C4-2B (cell line): ENCODE measurements around the gene GART.

Experiments
- H3K27ac ChIP-seq: fragments of 450-650 bp; 2 replicates; pipeline ENCODE4 v1.5.1; 2017
- CTCF ChIP-seq: fragments of 450-650 bp; conservative IDR thresholded peaks from 2 replicates; pipeline ENCODE4 v1.5.1; 2017; ENCODE audit warnings: mild to moderate bottlenecking
- ZFX ChIP-seq: fragments of 450-650 bp; IDR thresholded peaks from 2 replicates; pipeline ENCODE4 v1.6.1; 2017

The GART gene

GRCh38 chr21:33488936-33489335 lies 53.0 kb downstream of the GART start:
- TF ChIP-seq ZFX, result no peak
- no peak for TF ChIP-seq CTCF
- H3K27ac ChIP-seq, result no peak overlapping the region

GRCh38 chr21:33487996-33488395 lies 53.9 kb downstream of the GART start:
- H3K27ac ChIP-seq, result no peak overlapping the region
- no peak for TF ChIP-seq CTCF
- no peak for TF ChIP-seq ZFX

- TF ChIP-seq CTCF (no peak), ZFX (no peak)
- no peak overlapping the region for H3K27ac ChIP-seq
Measured at GRCh38 chr21:33481314-33481943, 60.5 kb downstream of the GART start.

GRCh38 chr21:33480481-33481103 lies 61.3 kb downstream of the GART start:
- peak overlapping the region; percentile 96 for H3K27ac ChIP-seq
- no peak for TF ChIP-seq ZFX
- no peak for TF ChIP-seq CTCF

DNA sequence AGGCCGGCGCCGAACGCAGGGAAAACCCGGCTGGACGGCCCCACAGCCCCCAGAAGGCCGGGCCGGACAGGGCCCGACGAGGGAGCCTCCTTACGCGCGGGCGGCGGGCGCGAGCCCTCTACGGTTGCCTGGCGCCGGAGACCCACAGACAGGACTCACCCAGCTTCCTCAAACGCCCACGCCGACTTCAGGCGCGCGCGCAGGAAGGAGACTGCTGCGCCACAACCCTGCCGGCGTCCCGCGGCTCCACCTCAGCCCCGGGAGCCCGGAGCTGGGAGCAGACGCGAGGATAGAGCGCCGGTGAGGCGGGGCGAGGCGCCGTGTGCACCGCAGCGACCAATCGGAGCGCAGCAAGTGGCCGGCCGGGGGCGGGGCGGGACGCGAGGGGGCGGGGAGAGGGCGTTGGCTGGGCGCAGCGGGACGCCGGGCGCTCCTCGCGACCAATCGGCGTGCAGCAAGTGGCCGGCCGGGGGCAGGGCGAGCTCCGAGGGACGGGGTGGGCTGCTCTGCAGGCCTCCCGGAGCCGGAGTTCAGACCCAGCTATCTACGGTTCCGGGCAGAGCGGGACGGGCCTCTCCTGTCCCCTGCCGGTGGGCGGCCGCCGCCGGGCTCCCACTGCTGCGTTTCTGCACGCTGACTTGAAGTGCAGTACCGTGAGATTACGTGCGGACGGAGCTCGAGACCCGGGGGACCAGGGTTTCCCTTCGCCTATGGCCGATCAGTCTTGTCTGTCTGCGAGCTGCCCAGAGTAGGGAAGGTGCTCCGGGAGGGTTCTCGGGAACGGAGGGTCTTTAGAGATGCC lies 62.0 kb downstream of the GART start, which contains the start of gene TMEM50B:
Gene TMEM50B (minus strand): TSS at position 296 of the 802 bp plus-strand sequence. CDS start 11,089 bp downstream, outside the sequence.
- peak within 1 kb of the TSS; percentile 96 for H3K27ac ChIP-seq
- TF ChIP-seq ZFX, result peak; percentile 85
- TF ChIP-seq CTCF, result peak; percentile 19

- H3K27ac ChIP-seq, result peak overlapping the region; percentile 96
- TF ChIP-seq ZFX (no peak; the same call in 1 of the 2 replicates), CTCF (peak; percentile 6; the same call in 1 of the 2 replicates)
Measured at GRCh38 chr21:33478935-33479678, 62.8 kb downstream of the GART start.
